ENCODE measurements around the gene PCF11.
"Not testable (repeated sequence)": the region's sequence is repeated elsewhere in the genome, so short reads cannot be mapped to it uniquely, and the experiment has no call there.

Gene PCF11

GRCh38 chr11:83194281-83195142 lies 37.6 kb downstream of the PCF11 start:
- peak overlapping the region; percentile 31 for H3K27ac ChIP-seq (ENCODE audit: low read depth, low read length)
- peaks cover 14% of the 10 kb centered on the region; the same call in 1 of the 2 replicates for H3K4me1 ChIP-seq (ENCODE audit: control insufficient read depth, insufficient read depth, low read length)
- peaks cover 27% of the 10 kb centered on the region for H3K36me3 ChIP-seq (ENCODE audit: control insufficient read depth, insufficient read depth, low read length)
- peak overlapping the region; percentile 28; the same call in 1 of the 2 replicates for H3K9ac ChIP-seq (ENCODE audit: low read depth, low read length)
- no peaks in the 10 kb centered on the region for H3K9me3 ChIP-seq (ENCODE audit: control insufficient read depth, insufficient read depth, low read length)
- H3K4me3 ChIP-seq (ENCODE audit: low read depth, low read length): peak overlapping the region; percentile 94
- H3K27me3 ChIP-seq (ENCODE audit: control insufficient read depth, insufficient read depth, low read length): peaks cover 7% of the 10 kb centered on the region

DNA sequence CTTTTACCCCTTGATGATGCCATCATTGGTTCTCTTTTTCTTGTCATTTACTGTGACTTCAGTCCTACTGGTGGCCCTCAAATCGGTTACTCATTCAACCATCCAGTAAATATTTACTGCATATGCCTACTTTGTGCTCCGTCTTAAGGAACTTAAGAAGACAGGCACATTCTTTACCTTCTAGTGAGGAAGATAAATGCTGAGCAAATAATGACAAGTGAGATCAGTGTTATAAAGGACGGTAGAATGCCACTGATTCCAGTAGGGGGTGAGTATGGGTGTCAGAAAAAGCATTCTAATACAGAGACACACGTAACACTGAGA lies 38.2 kb downstream of the PCF11 start:
- H3K27me3 ChIP-seq (ENCODE audit: control insufficient read depth, insufficient read depth, low read length): peaks cover 7% of the 10 kb centered on the region
- H3K9me3 ChIP-seq (ENCODE audit: control insufficient read depth, insufficient read depth, low read length): no peaks in the 10 kb centered on the region
- peaks cover 22% of the 10 kb centered on the region for H3K36me3 ChIP-seq (ENCODE audit: control insufficient read depth, insufficient read depth, low read length)
- H3K9ac ChIP-seq (ENCODE audit: low read depth, low read length): no peak overlapping the region
- H3K4me1 ChIP-seq (ENCODE audit: control insufficient read depth, insufficient read depth, low read length): peaks cover 14% of the 10 kb centered on the region; the same call in 1 of the 2 replicates
- no peak overlapping the region for H3K27ac ChIP-seq (ENCODE audit: low read depth, low read length)
- H3K4me3 ChIP-seq (ENCODE audit: low read depth, low read length): peak overlapping the region; percentile 94

DNA sequence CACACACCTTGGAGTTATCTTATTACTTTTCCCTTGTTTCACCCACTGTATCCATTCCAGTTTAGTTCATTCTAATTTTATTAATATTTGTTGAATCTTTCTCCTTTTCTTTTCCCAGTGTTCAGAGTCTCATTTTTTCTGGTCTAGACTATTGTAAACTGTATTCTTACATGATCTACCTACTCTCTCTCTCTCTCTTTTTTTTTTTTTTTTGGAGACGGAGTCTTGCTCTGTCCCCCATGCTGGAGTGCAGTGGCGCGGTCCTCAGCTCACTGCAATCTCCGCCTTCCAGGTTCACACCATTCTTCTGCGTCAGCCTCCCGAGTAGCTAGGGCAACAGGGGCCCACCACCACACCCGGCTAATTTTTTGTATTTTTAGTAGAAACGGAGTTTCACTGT lies 38.7 kb downstream of the PCF11 start:
- Histone ChIP-seq H3K27ac (ENCODE audit: low read depth, low read length) (no peak overlapping the region), H3K36me3 (ENCODE audit: control insufficient read depth, insufficient read depth, low read length) (peaks cover 17% of the 10 kb centered on the region), H3K9ac (ENCODE audit: low read depth, low read length) (no peak overlapping the region), H3K4me1 (ENCODE audit: control insufficient read depth, insufficient read depth, low read length) (peaks cover 14% of the 10 kb centered on the region; the same call in 1 of the 2 replicates), H3K27me3 (ENCODE audit: control insufficient read depth, insufficient read depth, low read length) (peaks cover 7% of the 10 kb centered on the region), H3K9me3 (ENCODE audit: control insufficient read depth, insufficient read depth, low read length) (no peaks in the 10 kb centered on the region), H3K4me3 (ENCODE audit: low read depth, low read length) (no peak overlapping the region)

DNA sequence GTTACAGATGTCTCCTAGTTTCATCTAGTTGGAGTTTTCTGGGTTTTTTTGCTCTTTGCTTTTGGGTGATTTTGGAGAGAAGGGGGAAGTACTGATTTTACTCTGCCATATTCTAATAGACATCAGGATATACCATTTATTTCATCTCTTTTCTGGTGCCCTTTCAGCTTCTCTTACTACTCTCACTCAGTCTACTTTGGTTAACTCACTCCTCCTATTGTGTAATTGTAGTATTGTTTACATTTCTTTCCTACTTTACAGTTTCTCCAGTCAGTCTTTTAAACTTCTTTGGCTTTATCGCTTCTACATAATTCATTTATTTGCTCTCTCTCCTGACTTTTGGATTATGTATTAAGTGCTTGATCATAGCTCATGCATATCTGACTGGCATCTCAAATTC lies 43.1 kb downstream of the PCF11 start:
- Histone ChIP-seq H3K9ac (ENCODE audit: low read depth, low read length) (no peak overlapping the region), H3K27ac (ENCODE audit: low read depth, low read length) (no peak overlapping the region), H3K27me3 (ENCODE audit: control insufficient read depth, insufficient read depth, low read length) (peaks cover 4% of the 10 kb centered on the region), H3K4me3 (ENCODE audit: low read depth, low read length) (no peak overlapping the region), H3K36me3 (ENCODE audit: control insufficient read depth, insufficient read depth, low read length) (no peaks in the 10 kb centered on the region), H3K4me1 (ENCODE audit: control insufficient read depth, insufficient read depth, low read length) (peaks cover 3% of the 10 kb centered on the region; the same call in 1 of the 2 replicates), H3K9me3 (ENCODE audit: control insufficient read depth, insufficient read depth, low read length) (no peaks in the 10 kb centered on the region)

- Histone ChIP-seq H3K4me1 (ENCODE audit: control insufficient read depth, insufficient read depth, low read length) (no peaks in the 10 kb centered on the region), H3K27ac (ENCODE audit: low read depth, low read length) (no peak overlapping the region), H3K4me3 (ENCODE audit: low read depth, low read length) (no peak overlapping the region), H3K27me3 (ENCODE audit: control insufficient read depth, insufficient read depth, low read length) (no peaks in the 10 kb centered on the region), H3K36me3 (ENCODE audit: control insufficient read depth, insufficient read depth, low read length) (no peaks in the 10 kb centered on the region), H3K9ac (ENCODE audit: low read depth, low read length) (no peak overlapping the region), H3K9me3 (ENCODE audit: control insufficient read depth, insufficient read depth, low read length) (no peaks in the 10 kb centered on the region)
These were observed 48.8 kb downstream of the PCF11 start for GRCh38 chr11:83205608-83206185.

DNA sequence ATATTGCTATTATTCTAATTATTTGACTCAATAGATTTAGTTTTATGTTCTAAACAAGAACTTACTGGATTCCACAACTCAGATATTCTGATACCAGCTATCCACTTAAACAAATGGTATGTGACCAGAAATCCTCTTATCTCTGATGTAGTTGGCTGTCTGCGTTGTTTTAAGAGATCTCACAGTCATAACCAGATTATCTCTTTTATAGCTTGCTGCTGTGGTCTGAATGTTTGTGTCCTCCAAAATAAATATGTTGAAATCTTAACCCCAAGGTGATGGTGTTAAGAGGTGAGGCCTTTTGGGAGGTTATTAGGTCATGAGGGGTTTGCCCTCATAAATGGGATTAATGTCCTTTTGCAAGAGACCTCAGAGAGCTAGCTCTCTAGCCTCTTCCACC lies 49.3 kb downstream of the PCF11 start:
- Histone ChIP-seq H3K27me3 (ENCODE audit: control insufficient read depth, insufficient read depth, low read length) (no peaks in the 10 kb centered on the region), H3K9ac (ENCODE audit: low read depth, low read length) (no peak overlapping the region), H3K4me1 (ENCODE audit: control insufficient read depth, insufficient read depth, low read length) (no peaks in the 10 kb centered on the region)

DNA sequence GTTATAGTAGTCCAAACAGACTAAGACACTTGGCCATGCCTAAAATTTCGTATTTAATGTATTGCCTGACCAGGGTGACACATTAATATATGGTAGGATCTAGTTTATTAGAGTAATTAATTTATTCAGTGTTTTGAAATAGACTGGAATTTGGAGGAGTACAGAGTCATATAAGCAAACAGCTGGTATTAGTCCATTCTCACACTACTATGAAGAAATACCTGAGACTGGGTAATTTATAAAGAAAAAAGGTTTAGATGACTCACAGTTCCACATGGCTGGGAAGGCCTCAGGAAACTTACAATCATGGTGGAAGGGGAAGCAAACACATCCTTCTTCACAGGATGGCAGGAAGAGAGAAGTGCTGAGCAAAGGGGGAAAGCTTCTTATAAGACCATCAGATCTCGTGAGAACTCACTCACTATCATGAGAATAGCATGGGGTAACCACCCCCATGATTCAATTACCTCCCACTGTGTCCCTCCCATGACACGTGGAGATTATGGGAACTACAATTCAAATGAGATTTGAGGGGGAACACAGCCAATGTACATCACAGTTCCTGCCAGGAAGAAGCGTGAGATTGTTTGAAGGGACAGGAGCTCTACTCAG lies 49.9 kb downstream of the PCF11 start:
- H3K27ac ChIP-seq (ENCODE audit: low read depth, low read length); H3K9ac ChIP-seq (ENCODE audit: low read depth, low read length); H3K27me3 ChIP-seq (ENCODE audit: control insufficient read depth, insufficient read depth, low read length); H3K4me3 ChIP-seq (ENCODE audit: low read depth, low read length); H3K4me1 ChIP-seq (ENCODE audit: control insufficient read depth, insufficient read depth, low read length); H3K9me3 ChIP-seq (ENCODE audit: control insufficient read depth, insufficient read depth, low read length); H3K36me3 ChIP-seq (ENCODE audit: control insufficient read depth, insufficient read depth, low read length): not testable (repeated sequence)

More for the DNA sequence above, 49.3 kb downstream of the PCF11 start:
- Histone ChIP-seq H3K9me3 (ENCODE audit: control insufficient read depth, insufficient read depth, low read length) (no peaks in the 10 kb centered on the region), H3K27ac (ENCODE audit: low read depth, low read length) (no peak overlapping the region), H3K4me3 (ENCODE audit: low read depth, low read length) (no peak overlapping the region), H3K36me3 (ENCODE audit: control insufficient read depth, insufficient read depth, low read length) (no peaks in the 10 kb centered on the region)

GRCh38 chr11:83219095-83219494 lies 62.2 kb downstream of the PCF11 start:
- H3K27ac ChIP-seq (ENCODE audit: low read depth, low read length): no peak overlapping the region
- H3K27me3 ChIP-seq (ENCODE audit: control insufficient read depth, insufficient read depth, low read length): no peaks in the 10 kb centered on the region
- H3K4me1 ChIP-seq (ENCODE audit: control insufficient read depth, insufficient read depth, low read length): no peaks in the 10 kb centered on the region
- H3K9ac ChIP-seq (ENCODE audit: low read depth, low read length): no peak overlapping the region
- H3K4me3 ChIP-seq (ENCODE audit: low read depth, low read length): no peak overlapping the region
- H3K9me3 ChIP-seq (ENCODE audit: control insufficient read depth, insufficient read depth, low read length): no peaks in the 10 kb centered on the region
- H3K36me3 ChIP-seq (ENCODE audit: control insufficient read depth, insufficient read depth, low read length): no peaks in the 10 kb centered on the region

GRCh38 chr11:83220260-83220659 lies 63.3 kb downstream of the PCF11 start:
- no peak overlapping the region for H3K9ac ChIP-seq (ENCODE audit: low read depth, low read length)

GRCh38 chr11:83221694-83222093 lies 64.8 kb downstream of the PCF11 start:
- Histone ChIP-seq H3K4me3 (ENCODE audit: low read depth, low read length) (no peak overlapping the region), H3K9ac (ENCODE audit: low read depth, low read length) (no peak overlapping the region), H3K27ac (ENCODE audit: low read depth, low read length) (no peak overlapping the region), H3K36me3 (ENCODE audit: control insufficient read depth, insufficient read depth, low read length) (no peaks in the 10 kb centered on the region), H3K9me3 (ENCODE audit: control insufficient read depth, insufficient read depth, low read length) (no peaks in the 10 kb centered on the region), H3K27me3 (ENCODE audit: control insufficient read depth, insufficient read depth, low read length) (no peaks in the 10 kb centered on the region), H3K4me1 (ENCODE audit: control insufficient read depth, insufficient read depth, low read length) (no peaks in the 10 kb centered on the region)

More at GRCh38 chr11:83220260-83220659, 63.3 kb downstream of the PCF11 start:
- Histone ChIP-seq H3K9me3 (ENCODE audit: control insufficient read depth, insufficient read depth, low read length) (no peaks in the 10 kb centered on the region), H3K4me3 (ENCODE audit: low read depth, low read length) (no peak overlapping the region), H3K27me3 (ENCODE audit: control insufficient read depth, insufficient read depth, low read length) (no peaks in the 10 kb centered on the region), H3K4me1 (ENCODE audit: control insufficient read depth, insufficient read depth, low read length) (no peaks in the 10 kb centered on the region), H3K27ac (ENCODE audit: low read depth, low read length) (no peak overlapping the region), H3K36me3 (ENCODE audit: control insufficient read depth, insufficient read depth, low read length) (no peaks in the 10 kb centered on the region)

- H3K4me1 ChIP-seq (ENCODE audit: control insufficient read depth, insufficient read depth, low read length): no peaks in the 10 kb centered on the region
- H3K27me3 ChIP-seq (ENCODE audit: control insufficient read depth, insufficient read depth, low read length): no peaks in the 10 kb centered on the region
- H3K9me3 ChIP-seq (ENCODE audit: control insufficient read depth, insufficient read depth, low read length): no peaks in the 10 kb centered on the region
- no peak overlapping the region for H3K27ac ChIP-seq (ENCODE audit: low read depth, low read length)
- no peak overlapping the region for H3K9ac ChIP-seq (ENCODE audit: low read depth, low read length)
- H3K4me3 ChIP-seq (ENCODE audit: low read depth, low read length): no peak overlapping the region
- H3K36me3 ChIP-seq (ENCODE audit: control insufficient read depth, insufficient read depth, low read length): no peaks in the 10 kb centered on the region
These were observed 65.6 kb downstream of the PCF11 start for GRCh38 chr11:83222499-83222898.
